ENCODE measurements around the gene FKBP15. TPM values are rescaled to one million over a fixed set of nuclear protein-coding genes. Genes with fewer than 3 reads are reported as not detected.

Gene FKBP15
- total and polyA plus RNA-seq, 2 of the 4 experiments (the other 2 are of a cell fraction): 20.4 to 25.5 TPM

DNA sequence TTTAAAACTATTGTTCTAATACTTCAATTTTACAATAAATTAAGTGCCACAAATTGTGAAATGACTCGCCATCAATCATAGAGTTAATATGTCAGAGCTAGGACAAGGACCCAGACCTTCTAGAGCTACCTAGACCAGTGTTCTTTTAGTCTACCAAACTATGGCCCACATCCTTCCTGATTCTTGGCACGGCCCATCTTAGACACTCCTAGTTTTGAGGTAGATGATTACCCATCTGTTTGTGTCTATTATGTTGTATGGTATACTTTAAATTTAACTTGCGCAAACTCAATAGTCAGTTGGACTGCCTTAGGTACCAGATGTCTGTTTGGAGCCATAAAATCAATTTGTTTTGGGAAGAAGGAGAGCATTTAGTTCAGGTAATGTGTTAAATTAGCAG, 36.8 kb upstream of the FKBP15 start:
- no peak overlapping the region for H2AK5ac ChIP-seq (ENCODE audit: low read depth, low read length)
- H3K9me1 ChIP-seq (ENCODE audit: insufficient read depth, low read length): peaks cover 3% of the 10 kb centered on the region; the same call in 1 of the 2 replicates
- H3K9me3 ChIP-seq (ENCODE audit: control insufficient read depth, insufficient read depth, low read length): no peaks in the 10 kb centered on the region
- in situ Hi-C loops (cut with MboI; ENCODE audit: low sequenced_read_pairs) (no loop called here), dilution Hi-C loops (cut with HindIII; ENCODE audit: low sequenced_read_pairs, unreplicated experiment) (no loop called here), intact Hi-C loops (cut with micrococcal nuclease) (no loop called here)
- H4K91ac ChIP-seq (ENCODE audit: insufficient read depth, low read depth, low read length): no peak overlapping the region
- H3K23ac ChIP-seq (ENCODE audit: low read depth, low read length): no peak overlapping the region
- H3K4me3 ChIP-seq (ENCODE audit: insufficient read depth, low read depth, low read length): no peak overlapping the region
- no peak overlapping the region for H2BK20ac ChIP-seq (ENCODE audit: low read depth, low read length)
- H2AFZ ChIP-seq (replicated peaks; ENCODE audit: low read length, poor library complexity): no peak overlapping the region
- H3K36me3 ChIP-seq (ENCODE audit: control insufficient read depth, insufficient read depth, low read length): peaks cover 31% of the 10 kb centered on the region
- CTCF ChIA-PET: interaction anchor here (0.6 to 1.1 kb wide), 2 partner anchors 14 to 17 kb away, joined by 3 read pairs; no protein-coding TSS in a partner anchor
- no peak overlapping the region for H2BK120ac ChIP-seq (ENCODE audit: low read depth, low read length)
- BruUV-seq (replicated peaks): no TSS peak
- no peak overlapping the region for H2BK15ac ChIP-seq (ENCODE audit: low read depth, low read length)
- no CpG with 5 or more reads among the region's 3 CpGs for WGBS, 2 experiments (ENCODE audit: extremely low coverage in 2 of 2, insufficient read length in 1 of 2)
- no peak overlapping the region for H2AK9ac ChIP-seq (replicated peaks; ENCODE audit: low read depth, low read length, poor library complexity)
- no peak overlapping the region for H3K9ac ChIP-seq (ENCODE audit: low read depth, low read length)
- H3K14ac ChIP-seq (replicated peaks; ENCODE audit: low read depth, low read length): no peak overlapping the region
- no peaks in the 10 kb centered on the region for H3K27me3 ChIP-seq (ENCODE audit: control insufficient read depth, insufficient read depth, low read length)
- H3K4me1 ChIP-seq (ENCODE audit: control insufficient read depth, insufficient read depth, low read length): no peaks in the 10 kb centered on the region
- H3K4me2 ChIP-seq (ENCODE audit: low read depth, low read length): no peak overlapping the region
- peaks cover 8% of the 10 kb centered on the region; the same call in 1 of the 2 replicates for H4K20me1 ChIP-seq (ENCODE audit: insufficient read depth, low read length)
- no peak overlapping the region for H3K56ac ChIP-seq (ENCODE audit: extremely low read depth, insufficient read depth, low read length)
- no peak overlapping the region for H3K27ac ChIP-seq (ENCODE audit: insufficient read depth, low read length)
- no peak overlapping the region for H4K5ac ChIP-seq (ENCODE audit: low read depth, low read length)
- peaks cover 4 to 23% of the 10 kb centered on the region in 2 experiments; a peak in 3 of 4 replicates for H3K79me1 ChIP-seq (ENCODE audit: low read depth in 1 of 2, low read length in 2 of 2)
- no peak for TF ChIP-seq MAZ (IDR thresholded peaks at IDR 0.05; ENCODE audit: borderline replicate concordance, low read depth, low read length)
- TF ChIP-seq, protein P1, sequence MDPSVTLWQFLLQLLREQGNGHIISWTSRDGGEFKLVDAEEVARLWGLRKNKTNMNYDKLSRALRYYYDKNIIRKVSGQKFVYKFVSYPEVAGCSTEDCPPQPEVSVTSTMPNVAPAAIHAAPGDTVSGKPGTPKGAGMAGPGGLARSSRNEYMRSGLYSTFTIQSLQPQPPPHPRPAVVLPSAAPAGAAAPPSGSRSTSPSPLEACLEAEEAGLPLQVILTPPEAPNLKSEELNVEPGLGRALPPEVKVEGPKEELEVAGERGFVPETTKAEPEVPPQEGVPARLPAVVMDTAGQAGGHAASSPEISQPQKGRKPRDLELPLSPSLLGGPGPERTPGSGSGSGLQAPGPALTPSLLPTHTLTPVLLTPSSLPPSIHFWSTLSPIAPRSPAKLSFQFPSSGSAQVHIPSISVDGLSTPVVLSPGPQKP (IDR thresholded peaks at IDR 0.05; ENCODE audit: borderline replicate concordance, low read depth, low read length): no peak
- no peak for TF ChIP-seq MAFK (IDR thresholded peaks at IDR 0.05; ENCODE audit: low read depth, low read length)
- TF ChIP-seq, protein P2, sequence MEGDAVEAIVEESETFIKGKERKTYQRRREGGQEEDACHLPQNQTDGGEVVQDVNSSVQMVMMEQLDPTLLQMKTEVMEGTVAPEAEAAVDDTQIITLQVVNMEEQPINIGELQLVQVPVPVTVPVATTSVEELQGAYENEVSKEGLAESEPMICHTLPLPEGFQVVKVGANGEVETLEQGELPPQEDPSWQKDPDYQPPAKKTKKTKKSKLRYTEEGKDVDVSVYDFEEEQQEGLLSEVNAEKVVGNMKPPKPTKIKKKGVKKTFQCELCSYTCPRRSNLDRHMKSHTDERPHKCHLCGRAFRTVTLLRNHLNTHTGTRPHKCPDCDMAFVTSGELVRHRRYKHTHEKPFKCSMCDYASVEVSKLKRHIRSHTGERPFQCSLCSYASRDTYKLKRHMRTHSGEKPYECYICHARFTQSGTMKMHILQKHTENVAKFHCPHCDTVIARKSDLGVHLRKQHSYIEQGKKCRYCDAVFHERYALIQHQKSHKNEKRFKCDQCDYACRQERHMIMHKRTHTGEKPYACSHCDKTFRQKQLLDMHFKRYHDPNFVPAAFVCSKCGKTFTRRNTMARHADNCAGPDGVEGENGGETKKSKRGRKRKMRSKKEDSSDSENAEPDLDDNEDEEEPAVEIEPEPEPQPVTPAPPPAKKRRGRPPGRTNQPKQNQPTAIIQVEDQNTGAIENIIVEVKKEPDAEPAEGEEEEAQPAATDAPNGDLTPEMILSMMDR (conservative IDR thresholded peaks at IDR 0.05; ENCODE audit: low read depth, low read length): no peak
- no peak for TF ChIP-seq NFE2L2 (IDR thresholded peaks at IDR 0.05; ENCODE audit: low read depth, low read length)
- no peak for TF ChIP-seq RFX5 (IDR thresholded peaks at IDR 0.05; ENCODE audit: low read depth, low read length)
- TF ChIP-seq FOS (IDR thresholded peaks at IDR 0.05; ENCODE audit: low read depth, low read length): no peak
- TF ChIP-seq, protein P3, sequence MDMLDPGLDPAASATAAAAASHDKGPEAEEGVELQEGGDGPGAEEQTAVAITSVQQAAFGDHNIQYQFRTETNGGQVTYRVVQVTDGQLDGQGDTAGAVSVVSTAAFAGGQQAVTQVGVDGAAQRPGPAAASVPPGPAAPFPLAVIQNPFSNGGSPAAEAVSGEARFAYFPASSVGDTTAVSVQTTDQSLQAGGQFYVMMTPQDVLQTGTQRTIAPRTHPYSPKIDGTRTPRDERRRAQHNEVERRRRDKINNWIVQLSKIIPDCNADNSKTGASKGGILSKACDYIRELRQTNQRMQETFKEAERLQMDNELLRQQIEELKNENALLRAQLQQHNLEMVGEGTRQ (IDR thresholded peaks at IDR 0.05; ENCODE audit: low read depth, low read length): no peak
- no peak for TF ChIP-seq RCOR1 (IDR thresholded peaks at IDR 0.05; ENCODE audit: insufficient replicate concordance, low read length)
- TF ChIP-seq BHLHE40 (IDR thresholded peaks at IDR 0.05; ENCODE audit: low read depth, low read length): no peak
- no peak for TF ChIP-seq POLR2A (IDR thresholded peaks at IDR 0.05; ENCODE audit: low read depth, low read length)
- TF ChIP-seq RAD21 (IDR thresholded peaks at IDR 0.05; ENCODE audit: low read length): no peak
- no peak for TF ChIP-seq CEBPB (IDR thresholded peaks at IDR 0.05; ENCODE audit: low read depth, low read length)
- TF ChIP-seq CHD1 (IDR thresholded peaks at IDR 0.05; ENCODE audit: low read depth, low read length): no peak
- no peak for TF ChIP-seq SMC3 (IDR thresholded peaks at IDR 0.05; ENCODE audit: low read depth, low read length)
- TF ChIP-seq MXI1 (IDR thresholded peaks at IDR 0.05; ENCODE audit: borderline replicate concordance, low read depth, low read length): no peak
- POLR2A ChIA-PET (ENCODE audit: unreplicated experiment): no interaction called here
- DNase-seq (no peak), ATAC-seq (ENCODE audit: low read depth) (no peak)
- no peak overlapping the region for H2BK5ac ChIP-seq (ENCODE audit: low read depth, low read length, poor library complexity, severe bottlenecking)
- no peak overlapping the region for H3K4ac ChIP-seq (ENCODE audit: low read depth, low read length)
- H4K8ac ChIP-seq (ENCODE audit: low read depth in 2 of 2, low read length in 2 of 2): no peak overlapping the region
- no peak overlapping the region for H3K18ac ChIP-seq (ENCODE audit: low read depth, low read length)

All from IMR-90 (cell line).